ENCODE measurements around the gene CYBC1. TPM values are rescaled to one million over a fixed set of nuclear protein-coding genes. Genes with fewer than 3 reads are reported as not detected.
A peak's percentile ranks its signal among the peaks of the same experiment; 100 is the strongest.
"Not testable (repeated sequence)": the region's sequence is repeated elsewhere in the genome, so short reads cannot be mapped to it uniquely, and the experiment has no call there.

The CYBC1 gene
- total and polyA plus RNA-seq, 8 donors = 35.9 to 196 (median 44.3) TPM

GRCh38 chr17:82461827-82462524 is 11.4 kb upstream of the CYBC1 start:
- WGBS, 5 donors = 32 to 53% (median 44%) methylated on average over 10 of the region's 10 CpGs
- TF ChIP-seq POLR2A (IDR thresholded peaks at IDR 0.05) (no peak), POLR2AphosphoS5 (IDR thresholded peaks at IDR 0.05) (peak in 2 of 3 donors; percentile 30 to 53), CTCF (IDR thresholded peaks at IDR 0.05) (no peak)
- H3K9me3 ChIP-seq = no peaks in the 10 kb centered on the region
- no peaks in the 10 kb centered on the region for H3K27me3 ChIP-seq
- H3K4me3 ChIP-seq = no peak overlapping the region
- peaks cover 46 to 71% (median 70%) of the 10 kb centered on the region in 4 donors for H3K36me3 ChIP-seq
- H3K27ac ChIP-seq = peak overlapping the region; percentile 6 to 55 (median 45)
- intact Hi-C loops (cut with DNase I; ENCODE audit: low total_unique reads) = no loop called here
- peak; percentile 78 to 82 for DNase-seq
- peaks cover 21 to 49% (median 47%) of the 10 kb centered on the region in 4 donors for H3K4me1 ChIP-seq

GRCh38 chr17:82459936-82460335 is 9.4 kb upstream of the CYBC1 start:
- H3K9me3 ChIP-seq; DNase-seq; H3K27ac ChIP-seq; intact Hi-C loops (cut with DNase I; ENCODE audit: low total_unique reads); H3K27me3 ChIP-seq: not testable (repeated sequence)
- WGBS, 5 donors = 94 to 97% (median 96%) methylated on average over 9 of the region's 9 CpGs
- Histone ChIP-seq H3K4me1 (peaks cover 22 to 62% (median 50%) of the 10 kb centered on the region in 4 donors), H3K36me3 (peaks cover 26 to 51% (median 50%) of the 10 kb centered on the region in 4 donors), H3K4me3 (peak overlapping the region in 2 of 4 donors; percentile 89 to 97)

GRCh38 chr17:82458885-82459424 is 8.4 kb upstream of the CYBC1 start:
- H3K4me1 ChIP-seq = peaks cover 22 to 62% (median 50%) of the 10 kb centered on the region in 4 donors
- 0% methylated on average over 43 to 62 of the region's 62 CpGs for WGBS, 5 donors
- no peak for TF ChIP-seq EP300 (IDR thresholded peaks at IDR 0.05)
- no peak for TF ChIP-seq POLR2A (IDR thresholded peaks at IDR 0.05)
- TF ChIP-seq CTCF (IDR thresholded peaks at IDR 0.05) = no peak
- H3K36me3 ChIP-seq = peaks cover 16 to 41% (median 40%) of the 10 kb centered on the region in 4 donors
- peak overlapping the region; percentile 92 to 100 (median 100) for H3K27ac ChIP-seq
- no peaks in the 10 kb centered on the region for H3K9me3 ChIP-seq
- intact Hi-C loops (cut with DNase I; ENCODE audit: low total_unique reads) = no loop called here
- H3K27me3 ChIP-seq = no peaks in the 10 kb centered on the region
- DNase-seq = peak; percentile 36 to 80
- H3K4me3 ChIP-seq = peak overlapping the region; percentile 89 to 97 (median 92)

GRCh38 chr17:82458179-82458884 is 7.8 kb upstream of the CYBC1 start, which contains the start of gene NARF:
Gene NARF, plus strand, starts transcription at chr17:82458741. Its CDS starts 63 bp downstream, at chr17:82458804.
- WGBS, 5 donors = 0 to 1% (median 0%) methylated on average over 20 to 85 of the region's 85 CpGs
- intact Hi-C loops (cut with DNase I; ENCODE audit: low total_unique reads) = no loop called here
- peak; percentile 98 to 99 for DNase-seq
- Histone ChIP-seq H3K9me3 (no peaks in the 10 kb centered on the region), H3K27ac (peak within 1 kb of the TSS; percentile 100), H3K27me3 (no peaks in the 10 kb centered on the region), H3K4me1 (peaks cover 22 to 62% (median 50%) of the 10 kb centered on the region in 4 donors), H3K4me3 (peak within 1 kb of the TSS; percentile 89 to 97 (median 92)), H3K36me3 (peaks cover 12 to 35% (median 34%) of the 10 kb centered on the region in 4 donors)
- TF ChIP-seq POLR2A (IDR thresholded peaks at IDR 0.05) (peak in 2 of 4 donors; percentile 70 to 84), POLR2AphosphoS5 (IDR thresholded peaks at IDR 0.05) (peak; percentile 85 to 99 (median 98)), EP300 (IDR thresholded peaks at IDR 0.05) (no peak), CTCF (IDR thresholded peaks at IDR 0.05) (no peak)
